ENCODE results near the gene FAM53C. TPM values are rescaled to one million over a fixed set of nuclear protein-coding genes. Genes with fewer than 3 reads are reported as not detected.

FAM53C gene
- total RNA-seq, 1 experiment from 2014 or later, result 50.4 TPM

DNA sequence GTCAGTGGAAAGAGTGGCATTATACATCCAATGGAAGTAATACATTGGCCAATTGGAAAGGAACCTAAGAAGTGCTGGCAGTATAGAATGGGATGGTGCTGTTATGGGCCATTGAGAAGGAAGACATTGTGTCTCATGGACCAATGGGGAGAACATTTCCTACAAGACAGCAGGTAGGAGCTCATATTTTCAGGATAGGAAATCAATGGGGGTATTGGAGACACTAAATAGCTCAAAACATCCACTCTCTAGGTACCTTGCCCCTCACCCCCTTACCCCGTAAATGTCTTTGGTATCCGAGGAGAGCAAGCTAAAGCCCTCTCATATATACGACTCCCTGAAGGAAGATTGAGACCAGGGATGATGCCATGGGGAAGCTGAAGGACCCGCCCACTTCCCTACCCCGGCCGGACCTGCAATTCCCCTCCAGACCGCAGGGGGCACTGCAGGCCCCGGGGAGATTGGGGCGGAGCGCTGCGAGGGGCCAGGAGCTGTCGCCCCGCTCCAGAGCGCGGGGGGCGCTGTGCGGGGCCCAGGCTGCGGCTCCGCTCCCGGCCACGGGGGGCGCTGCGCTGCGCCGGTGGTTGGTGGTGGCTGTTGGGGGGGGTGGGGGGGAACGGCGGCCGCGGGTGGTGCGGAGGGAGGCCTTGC is 14.1 kb downstream of the FAM53C start, which contains the start of gene KDM3B:
Gene KDM3B, plus strand, starts transcription at position 615 of the 651 bp plus-strand sequence. CDS start 111 bp downstream, outside the sequence.
- BruUV-seq (replicated peaks), result no TSS peak
- ATAC-seq, result peak; percentile 79

More for the DNA sequence above, 14.1 kb downstream of the FAM53C start, which contains the start of gene KDM3B:
- in situ Hi-C loops (cut with HindIII; ENCODE audit: low pct_unique_long_range_greater_than_20kb, low sequenced_read_pairs) (no loop called here), intact Hi-C loops (cut with micrococcal nuclease; ENCODE audit: unreplicated experiment) (no loop called here)
- H3K27me3 ChIP-seq (ENCODE audit: control insufficient read depth, insufficient read depth, low read length), result no peaks in the 10 kb centered on the region
- H3K4me3 ChIP-seq (ENCODE audit: low read depth in 2 of 2, low read length in 2 of 2), result peak within 1 kb of the TSS; percentile 90 to 93
- TF ChIP-seq SIN3A (IDR thresholded peaks at IDR 0.05; ENCODE audit: borderline replicate concordance, insufficient read depth, low read depth, low read length) (peak; percentile 62; the same call in 1 of the 2 replicates), REST (IDR thresholded peaks at IDR 0.05; ENCODE audit: insufficient read depth in 1 of 2, low read depth in 2 of 2, low read length in 1 of 2) (no peak), TCF7L2 (IDR thresholded peaks at IDR 0.05; ENCODE audit: low read depth, low read length) (no peak), POLR2AphosphoS5 (IDR thresholded peaks at IDR 0.05; ENCODE audit: low read depth, low read length) (peak; percentile 68; the same call in 1 of the 2 replicates)
- TF ChIP-seq, protein P1, sequence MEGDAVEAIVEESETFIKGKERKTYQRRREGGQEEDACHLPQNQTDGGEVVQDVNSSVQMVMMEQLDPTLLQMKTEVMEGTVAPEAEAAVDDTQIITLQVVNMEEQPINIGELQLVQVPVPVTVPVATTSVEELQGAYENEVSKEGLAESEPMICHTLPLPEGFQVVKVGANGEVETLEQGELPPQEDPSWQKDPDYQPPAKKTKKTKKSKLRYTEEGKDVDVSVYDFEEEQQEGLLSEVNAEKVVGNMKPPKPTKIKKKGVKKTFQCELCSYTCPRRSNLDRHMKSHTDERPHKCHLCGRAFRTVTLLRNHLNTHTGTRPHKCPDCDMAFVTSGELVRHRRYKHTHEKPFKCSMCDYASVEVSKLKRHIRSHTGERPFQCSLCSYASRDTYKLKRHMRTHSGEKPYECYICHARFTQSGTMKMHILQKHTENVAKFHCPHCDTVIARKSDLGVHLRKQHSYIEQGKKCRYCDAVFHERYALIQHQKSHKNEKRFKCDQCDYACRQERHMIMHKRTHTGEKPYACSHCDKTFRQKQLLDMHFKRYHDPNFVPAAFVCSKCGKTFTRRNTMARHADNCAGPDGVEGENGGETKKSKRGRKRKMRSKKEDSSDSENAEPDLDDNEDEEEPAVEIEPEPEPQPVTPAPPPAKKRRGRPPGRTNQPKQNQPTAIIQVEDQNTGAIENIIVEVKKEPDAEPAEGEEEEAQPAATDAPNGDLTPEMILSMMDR (IDR thresholded peaks at IDR 0.05), result peak; percentile 100
- DNase-seq (ENCODE audit: low read depth, low spot score), result peak; percentile 68
- peaks cover 16% of the 10 kb centered on the region for H3K4me1 ChIP-seq (ENCODE audit: control insufficient read depth, insufficient read depth, low read length)
- POLR2A ChIA-PET, result interaction anchor here (0.6 to 1.0 kb wide), 3 partner anchors 9 to 20 kb away, joined by 3 to 5 read pairs (median 3); partner anchors contain the start of genes CDC25C and FAM53C
- H3K27ac ChIP-seq (ENCODE audit: low read length), result peak within 1 kb of the TSS; percentile 89
- CTCF ChIA-PET, result interaction anchor here (0.5 to 2.3 kb wide), 11 partner anchors 9 to 173 kb away, joined by 3 to 12 read pairs (median 6); partner anchors contain the start of genes CDC23, CDC25C, FAM53C and KIF20A
- peaks cover 3% of the 10 kb centered on the region; the same call in 1 of the 2 replicates for H3K36me3 ChIP-seq (ENCODE audit: control insufficient read depth, insufficient read depth, low read length)
- H3K9me3 ChIP-seq (ENCODE audit: control insufficient read depth, insufficient read depth, low read depth, low read length), result no peaks in the 10 kb centered on the region; the same call in 1 of the 2 replicates

All from Panc1 (cell line).